Activated CD8-positive, alpha-beta memory T cell treated with anti-CD3 and anti-CD28 coated beads, Interleukin-2, amount 50 U/mL, for 24 hours (primary cell): ENCODE data around the gene SLC9A8.
"Not testable (repeated sequence)": the region's sequence is repeated elsewhere in the genome, so short reads cannot be mapped to it uniquely, and the experiment has no call there.

Experiments used
- DNase-seq: peaks from one replicate; pipeline ENCODE4 v3.0.0-alpha.2; 2020; ENCODE audit errors: extremely low read depth

Gene SLC9A8

DNA sequence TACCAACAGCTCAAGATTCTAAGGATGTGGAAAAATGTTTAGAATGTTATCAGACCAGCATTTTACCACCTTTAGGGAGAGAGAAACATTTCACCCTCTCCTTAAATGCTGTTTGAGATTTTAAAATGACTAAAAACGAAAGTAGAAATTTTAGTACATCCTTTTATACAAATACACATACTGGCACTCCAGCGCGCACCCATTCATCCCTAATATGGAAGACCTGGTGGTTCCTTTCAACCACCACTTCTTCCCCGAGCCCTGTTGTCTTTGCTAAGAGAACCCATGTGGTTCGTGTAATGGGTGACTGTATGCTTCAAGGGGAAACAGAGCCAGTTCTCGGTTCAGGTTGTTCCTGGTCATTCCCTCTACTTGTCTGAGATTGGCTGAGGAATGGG, 81.4 kb downstream of the SLC9A8 start:
- DNase-seq: no peak

DNA sequence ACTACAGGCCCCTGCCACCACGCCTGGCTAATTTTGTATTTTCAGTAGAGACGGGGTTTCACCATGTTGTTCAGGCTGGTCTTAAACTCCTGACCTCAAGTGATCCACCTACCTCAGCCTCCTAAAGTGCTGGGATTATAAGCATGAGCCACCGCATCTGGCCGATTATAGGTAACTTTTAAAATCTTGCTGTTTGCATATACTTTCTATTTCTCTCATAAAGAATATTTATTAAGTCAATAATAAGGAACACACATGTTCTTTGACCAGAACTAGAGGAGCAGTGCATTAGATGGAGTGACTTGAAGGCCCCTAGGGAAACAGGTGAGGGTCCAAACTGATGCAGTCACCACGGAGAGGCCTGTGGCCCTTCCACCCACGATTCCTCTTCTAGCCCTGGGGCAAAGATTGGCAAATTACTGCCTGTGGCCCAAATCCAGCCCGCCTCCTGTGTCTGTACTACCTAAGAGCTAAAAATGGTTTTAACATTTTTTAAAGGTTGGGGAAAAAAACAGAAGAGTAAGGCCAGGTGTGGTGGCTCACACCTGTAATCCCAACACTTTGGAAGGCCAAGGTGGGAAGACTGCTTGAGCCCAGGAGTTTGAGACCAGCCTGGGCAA, 83.0 kb downstream of the SLC9A8 start:
- DNase-seq: not testable (repeated sequence)

DNA sequence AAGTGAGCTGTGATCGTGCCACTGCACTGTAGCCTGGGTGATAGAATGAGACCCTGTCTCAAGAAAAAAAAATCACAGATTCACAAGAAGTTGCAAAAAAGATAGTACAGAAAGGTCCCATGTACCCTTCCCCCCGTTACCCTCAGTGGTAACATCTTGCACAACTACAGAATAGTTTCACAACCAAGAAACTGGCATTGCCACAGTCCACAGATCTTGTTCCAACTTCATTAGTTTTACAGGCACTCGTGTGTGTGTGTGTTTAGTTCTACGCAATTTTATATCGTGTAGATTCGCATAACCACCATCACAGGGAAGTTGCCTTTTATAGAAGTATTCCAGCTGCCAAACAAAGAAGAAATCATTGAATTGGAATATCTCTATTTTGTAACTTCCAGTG, 83.6 kb downstream of the SLC9A8 start:
- no peak for DNase-seq

DNA sequence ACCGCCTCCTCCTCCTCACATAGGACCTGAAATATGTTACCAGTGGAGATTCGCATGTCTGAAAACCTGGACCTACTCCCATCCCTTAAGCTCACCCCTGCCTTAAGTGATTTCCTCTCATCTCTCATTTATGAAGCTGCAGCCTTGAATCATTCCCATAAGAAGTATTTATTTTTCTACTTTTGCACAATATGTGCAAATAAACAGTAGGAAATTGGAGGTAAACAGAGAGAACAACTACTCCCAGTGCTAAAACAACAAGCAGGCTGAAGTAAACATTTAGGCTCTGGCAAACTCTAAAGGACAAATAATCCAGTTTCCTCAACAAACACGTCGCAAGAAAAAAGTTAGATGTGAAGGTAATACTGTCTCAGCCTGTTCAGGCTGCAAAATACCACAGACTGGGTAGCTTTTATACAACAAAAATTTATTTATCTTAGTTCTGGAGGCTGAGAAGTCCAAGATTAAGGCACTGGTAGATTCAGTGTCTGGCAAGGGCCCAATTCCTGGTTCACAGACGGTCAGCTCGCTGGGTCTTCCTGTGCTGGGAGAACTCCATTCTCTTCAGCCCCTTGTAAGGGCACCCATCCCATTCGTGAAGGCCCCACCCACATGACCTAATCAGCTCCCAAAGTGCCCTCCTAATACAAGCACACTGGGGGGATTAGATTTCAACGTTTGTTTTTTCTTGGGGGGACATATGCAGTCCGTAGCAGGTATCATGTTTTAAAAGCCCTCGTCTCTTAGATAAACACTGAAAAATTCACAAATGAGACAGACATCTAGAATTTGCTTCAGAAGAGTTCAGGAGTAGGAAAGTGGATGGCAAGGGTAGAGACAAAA, 87.1 kb downstream of the SLC9A8 start:
- no peak for DNase-seq

DNA sequence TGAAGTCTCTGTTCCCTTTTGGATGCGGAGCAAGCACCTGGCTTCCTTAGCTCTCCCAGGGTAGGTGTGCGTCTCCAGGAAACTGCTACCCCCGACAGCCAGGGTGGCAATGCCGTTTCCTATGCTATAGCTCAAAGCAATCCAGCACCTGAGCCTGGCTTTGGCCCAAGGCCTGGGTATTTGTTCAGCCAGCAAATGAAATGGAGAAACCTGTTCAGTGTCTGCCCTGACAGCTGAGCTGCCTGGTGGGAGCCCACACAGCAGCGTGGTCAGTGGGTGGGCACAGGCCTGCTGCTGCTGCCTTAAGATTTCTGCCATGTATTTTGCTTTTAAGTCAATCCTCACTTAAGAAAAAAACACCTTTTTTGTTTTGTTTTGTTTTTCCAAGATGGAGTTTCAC, 89.0 kb downstream of the SLC9A8 start:
- no peak for DNase-seq

DNA sequence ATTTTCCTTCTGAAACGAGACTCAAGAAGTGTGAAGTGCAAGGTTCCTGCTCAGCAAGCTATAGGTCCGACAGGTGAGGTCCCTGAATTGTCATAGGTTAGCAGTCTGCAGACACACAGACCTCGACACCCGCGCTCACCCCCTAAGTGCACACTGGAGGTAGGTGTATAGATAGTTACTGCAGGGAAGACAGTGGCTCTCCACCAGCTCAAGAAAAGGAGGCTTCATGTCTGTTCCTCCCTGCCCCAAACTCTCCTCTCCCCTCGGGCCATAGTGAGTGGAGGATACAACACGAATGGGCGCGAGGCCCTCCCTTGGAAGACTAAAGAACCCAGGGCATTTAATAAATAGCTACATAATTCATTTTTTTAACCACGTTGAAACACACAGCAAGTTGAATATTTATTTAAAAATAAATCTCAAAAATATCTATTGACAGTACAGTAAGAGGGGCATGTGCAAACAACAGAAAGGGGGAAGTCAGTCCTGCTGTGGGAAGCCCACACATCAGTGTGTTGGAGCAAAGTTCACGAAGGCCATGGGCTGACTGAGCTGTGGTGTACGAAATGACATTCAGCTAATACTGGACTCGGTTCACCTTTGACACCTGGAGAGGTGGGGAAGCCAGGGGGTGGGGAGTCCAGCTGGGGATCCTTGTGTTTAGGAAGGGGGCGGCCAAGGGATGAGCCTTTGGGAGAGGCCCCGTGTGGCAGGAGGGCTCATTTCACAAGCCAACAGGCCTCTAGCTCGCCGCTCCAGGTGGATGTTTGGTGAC, 92.0 kb downstream of the SLC9A8 start:
- DNase-seq: no peak

DNA sequence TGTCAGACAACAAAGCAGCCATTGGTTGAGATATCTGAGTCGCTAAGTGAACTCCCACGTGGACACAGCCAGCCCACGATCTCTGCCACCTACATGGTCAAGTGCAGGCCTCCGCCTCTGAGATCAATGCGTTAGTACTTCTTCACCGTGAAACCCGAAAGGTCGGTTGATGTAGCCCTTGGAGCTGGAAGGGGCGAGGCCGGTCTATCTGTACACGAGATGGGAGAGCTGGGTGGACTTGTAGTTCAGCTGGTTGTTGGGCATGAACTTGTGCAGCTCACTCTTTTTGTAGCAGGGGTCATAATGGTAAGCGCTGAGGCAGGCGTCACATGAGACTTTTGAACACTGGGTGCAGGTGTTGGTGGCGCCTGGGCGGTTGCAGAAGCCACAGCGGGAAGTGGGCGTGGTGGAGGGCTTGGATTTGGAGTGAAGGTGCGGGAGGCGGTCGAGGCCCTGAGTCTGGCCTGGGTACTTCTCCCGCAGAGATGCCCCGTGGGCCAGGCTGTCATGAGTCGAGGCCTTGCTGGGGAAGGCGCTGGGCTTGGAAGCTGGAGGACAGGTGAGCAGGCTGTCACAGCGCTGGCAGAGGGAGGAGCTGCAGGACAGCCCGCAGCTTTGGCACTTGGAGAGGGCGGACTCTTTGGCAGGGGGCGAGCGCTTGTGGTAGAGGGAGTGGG, 92.9 kb downstream of the SLC9A8 start:
- DNase-seq: no peak

DNA sequence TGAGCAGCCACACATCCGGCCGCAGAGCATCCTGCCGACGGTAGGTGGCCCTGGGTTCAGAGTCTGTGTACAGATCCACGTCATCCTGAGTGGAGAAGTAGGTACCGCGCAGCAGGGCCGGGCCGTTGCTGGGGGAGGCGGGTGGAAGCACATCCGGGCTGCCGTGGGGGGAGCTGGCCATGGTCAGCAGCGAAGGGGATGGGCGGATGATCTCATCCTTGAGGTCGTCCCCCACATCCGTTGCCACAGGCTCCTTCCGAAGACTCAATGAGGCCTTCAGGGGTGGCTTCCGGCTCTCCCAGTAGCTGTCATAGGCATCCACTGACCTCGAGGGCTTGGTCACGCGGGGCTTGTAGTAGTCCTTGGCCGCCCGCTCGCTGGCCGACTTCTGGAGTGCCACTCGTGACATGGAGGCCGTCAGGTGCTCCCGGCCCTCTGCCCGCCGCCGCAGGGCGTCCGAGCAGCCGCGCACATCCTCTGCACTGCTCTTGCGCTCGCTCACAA, 93.5 kb downstream of the SLC9A8 start:
- no peak for DNase-seq

DNA sequence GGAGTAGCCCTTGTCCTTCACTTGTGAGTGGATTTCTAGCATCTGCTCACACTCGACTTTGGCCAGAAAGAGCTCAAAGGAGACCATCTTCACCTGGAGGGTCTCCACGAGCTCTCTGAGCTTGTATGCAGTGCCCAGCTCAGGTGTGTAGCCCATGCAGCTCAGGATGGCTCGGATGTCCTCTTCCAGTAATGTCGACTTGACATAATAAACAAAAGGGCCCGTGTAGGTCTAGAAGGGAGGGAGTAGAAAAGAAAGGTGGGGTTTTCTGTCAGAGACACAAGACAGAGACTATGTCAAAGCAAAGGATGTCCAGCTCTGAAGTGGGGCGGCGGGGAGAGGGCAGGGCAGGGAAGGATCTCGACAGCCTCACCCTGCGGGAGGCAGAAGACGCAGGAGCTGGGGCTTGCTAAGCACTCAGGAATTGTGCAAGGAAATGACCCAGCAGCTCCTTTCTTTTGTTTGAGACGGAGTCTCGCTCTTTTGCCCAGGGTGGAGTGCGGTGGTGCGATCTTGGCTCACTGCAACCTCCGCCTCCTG, 94.1 kb downstream of the SLC9A8 start:
- DNase-seq: no peak

DNA sequence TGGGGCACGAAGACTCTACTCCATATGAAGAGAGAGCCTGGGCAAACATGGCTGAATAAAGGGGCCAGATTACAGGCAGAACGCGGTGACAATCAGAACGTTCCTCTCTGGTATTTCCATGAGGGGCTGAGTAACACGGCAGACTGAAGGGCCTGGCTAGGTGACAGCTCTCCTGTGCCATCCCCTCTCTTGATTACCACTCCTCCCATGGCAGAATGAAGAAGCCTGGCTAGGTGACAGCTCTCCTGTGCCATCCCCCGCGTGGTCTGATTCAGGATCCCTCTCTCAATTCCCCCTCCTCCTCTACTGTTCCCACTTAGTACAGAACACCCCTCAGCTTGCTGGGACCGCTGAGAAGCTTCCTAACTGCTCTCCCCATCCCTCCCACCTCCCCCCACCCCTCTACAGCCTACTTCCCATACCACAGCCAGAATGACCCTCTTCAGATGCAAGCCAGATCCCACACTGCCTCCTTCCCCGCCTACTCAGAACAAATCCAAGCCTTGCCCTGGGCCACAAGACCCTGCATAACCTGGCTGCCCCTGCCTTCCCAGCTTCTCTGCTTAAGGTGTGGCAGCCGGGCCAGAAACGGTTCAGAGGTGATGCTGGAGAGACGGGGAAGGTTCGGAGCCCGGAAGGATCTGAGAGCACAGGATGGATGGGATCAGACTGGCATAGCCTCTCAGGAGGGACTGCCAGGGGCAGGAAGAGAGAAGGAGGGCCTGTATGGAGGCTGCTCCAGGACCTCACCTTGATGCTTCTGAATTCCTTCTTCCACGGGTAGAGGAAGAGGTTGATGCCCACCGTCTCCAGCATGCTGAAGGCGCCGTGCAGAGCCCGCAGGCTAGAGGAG, 95.0 kb downstream of the SLC9A8 start:
- DNase-seq: no peak

DNA sequence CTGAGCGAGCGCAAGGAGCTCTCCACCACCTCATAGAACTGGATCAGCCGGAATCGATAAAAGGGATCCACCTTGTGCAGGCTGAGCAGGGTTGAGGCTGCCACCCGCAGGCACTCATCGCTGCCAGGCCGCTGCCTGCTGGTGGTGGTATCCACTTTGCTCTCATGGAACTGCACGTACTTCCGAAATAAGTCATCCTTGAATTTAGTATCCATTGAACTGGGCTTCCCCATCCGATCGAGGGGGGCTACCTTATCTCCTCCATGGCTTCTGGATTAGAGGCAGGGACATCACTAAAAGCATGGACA, 95.6 kb downstream of the SLC9A8 start:
- no peak for DNase-seq

DNA sequence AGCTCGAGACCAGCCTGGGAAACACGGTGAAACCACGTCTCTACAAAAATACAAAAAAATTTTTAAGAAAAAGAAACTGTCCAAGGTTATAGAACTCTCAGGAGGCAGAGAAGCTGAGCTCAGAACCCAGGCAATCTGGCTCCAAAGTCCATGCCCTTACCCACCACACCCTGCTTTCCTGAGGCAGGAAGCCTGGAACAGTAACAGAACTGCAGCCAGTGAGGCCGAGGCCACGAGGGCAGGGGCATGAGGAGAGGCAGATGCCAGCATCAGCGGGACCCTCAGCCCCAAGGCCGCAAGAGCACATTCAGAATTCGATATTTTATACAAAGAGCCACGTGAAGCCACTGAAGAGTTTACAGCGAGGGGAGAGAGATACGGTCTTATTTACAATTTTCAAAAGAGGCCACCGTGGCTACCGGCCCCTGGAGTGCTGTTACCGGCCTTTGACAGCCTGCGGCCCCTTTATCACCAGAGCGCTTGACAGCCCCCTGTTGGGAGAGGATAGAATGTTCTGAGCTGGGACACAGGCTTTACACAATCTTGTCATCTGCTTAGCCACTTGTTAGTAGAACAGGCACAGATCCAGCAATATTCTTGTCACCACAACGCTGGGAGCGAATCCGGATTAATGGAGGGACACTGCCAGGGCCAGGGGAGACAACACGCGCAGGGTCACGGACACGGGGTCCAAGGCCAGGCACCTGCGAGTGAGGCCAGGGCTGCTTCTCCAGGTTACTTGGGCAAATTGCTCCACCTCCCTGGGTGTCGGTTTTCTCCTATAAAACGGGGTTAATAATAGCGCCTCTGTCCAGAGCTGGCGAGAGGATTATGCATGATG, 97.1 kb downstream of the SLC9A8 start:
- DNase-seq: no peak

DNA sequence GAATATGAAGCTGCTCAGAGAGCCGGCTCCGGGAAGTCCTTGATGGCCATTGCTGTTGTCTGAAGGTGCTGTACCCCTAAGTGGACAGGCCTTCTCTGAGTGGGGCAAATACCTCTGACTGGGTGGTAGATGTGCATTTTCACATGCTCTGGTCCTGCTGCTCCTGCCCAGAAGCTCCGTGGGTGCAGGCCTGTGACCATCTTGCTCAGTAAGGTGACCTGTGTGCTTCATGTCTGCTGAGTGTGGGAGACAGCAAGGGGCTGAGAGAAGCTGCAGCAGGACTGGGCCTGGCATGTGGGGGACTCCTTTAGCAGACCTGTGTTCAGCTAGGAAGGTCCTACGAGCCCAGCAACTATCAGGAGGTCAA, 97.7 kb downstream of the SLC9A8 start:
- no peak for DNase-seq

DNA sequence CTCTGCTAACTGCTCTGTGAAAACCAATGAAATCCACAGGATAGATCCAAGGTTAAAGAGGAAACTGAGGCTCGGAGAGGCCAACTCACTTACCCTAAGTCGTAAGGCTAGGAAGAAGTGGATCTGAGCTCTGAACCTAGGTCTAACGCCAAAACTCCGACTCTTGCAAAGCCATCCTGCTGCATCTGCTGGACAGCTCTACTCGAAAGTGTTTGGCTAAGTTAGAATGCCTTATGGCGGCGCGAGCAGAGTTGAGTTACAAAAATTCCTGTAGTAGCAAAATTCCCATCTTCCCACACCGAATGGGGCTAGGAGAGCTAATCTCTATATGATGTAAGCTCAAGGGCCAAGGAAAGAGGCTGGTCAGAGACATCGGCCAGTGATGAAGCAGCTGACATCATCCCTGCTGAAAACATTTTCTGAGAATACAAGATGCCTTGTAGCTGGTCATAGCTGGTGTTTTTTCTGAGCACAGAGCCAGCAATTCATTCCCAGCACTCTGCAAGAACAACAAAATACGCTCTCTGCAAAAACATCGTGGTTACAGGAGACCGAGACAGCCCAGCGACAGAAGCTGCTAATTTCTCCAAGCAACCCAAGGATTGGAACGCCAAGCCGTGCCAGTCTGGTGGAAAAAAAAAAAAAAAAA, 100.9 kb downstream of the SLC9A8 start:
- DNase-seq: no peak

DNA sequence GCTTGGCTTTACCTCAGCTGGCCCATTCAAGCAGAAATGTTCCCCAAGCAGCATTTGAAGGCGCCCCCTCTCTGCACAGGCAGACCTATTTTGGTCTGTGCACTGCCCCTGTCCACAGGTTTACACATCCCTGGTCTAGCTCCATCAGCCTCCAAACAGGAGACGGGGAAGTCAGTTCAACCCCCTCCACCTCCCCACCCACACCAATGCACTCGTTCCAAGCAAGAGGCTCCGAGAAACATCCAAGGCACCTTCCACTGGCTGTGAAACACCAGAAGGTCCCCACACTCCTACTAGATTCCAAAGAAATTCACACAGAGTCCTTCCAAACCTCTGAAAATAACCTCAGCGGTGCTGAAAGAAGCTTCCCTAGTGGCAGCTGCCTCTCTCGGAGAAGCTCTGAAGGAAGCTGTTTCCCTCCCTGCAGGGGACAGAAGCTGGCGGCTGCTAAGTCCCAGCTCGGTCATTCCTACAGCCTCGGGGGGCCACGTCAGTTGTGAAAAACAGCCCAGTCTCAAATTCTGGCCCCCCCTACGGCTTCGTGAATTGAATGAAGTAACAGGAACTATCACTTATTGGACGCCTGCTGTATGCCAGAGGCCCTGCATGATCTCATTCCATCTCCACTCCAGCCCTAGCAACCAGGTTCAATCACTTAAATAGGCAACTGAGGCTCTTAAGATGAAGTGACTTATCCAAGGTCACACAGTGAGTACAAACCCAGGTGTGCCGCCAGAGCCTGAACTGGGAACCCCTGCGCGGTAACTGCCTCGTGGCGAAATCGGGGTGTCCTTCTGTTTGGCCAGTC, 101.9 kb downstream of the SLC9A8 start:
- DNase-seq: no peak

DNA sequence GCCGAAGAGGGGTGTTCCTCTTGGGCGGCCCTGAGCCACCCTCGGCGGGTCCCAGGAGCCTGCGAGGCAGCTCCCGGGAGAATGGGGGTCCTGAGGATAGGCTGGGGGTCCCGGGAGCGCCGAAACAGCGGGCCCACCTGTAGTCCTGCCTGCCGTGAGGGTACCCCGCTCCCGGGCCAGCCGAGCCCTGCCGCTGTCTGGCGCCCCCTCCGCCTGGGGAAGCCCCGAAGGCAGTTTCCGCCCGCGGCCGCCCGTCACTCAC, 102.4 kb downstream of the SLC9A8 start:
- DNase-seq: no peak

DNA sequence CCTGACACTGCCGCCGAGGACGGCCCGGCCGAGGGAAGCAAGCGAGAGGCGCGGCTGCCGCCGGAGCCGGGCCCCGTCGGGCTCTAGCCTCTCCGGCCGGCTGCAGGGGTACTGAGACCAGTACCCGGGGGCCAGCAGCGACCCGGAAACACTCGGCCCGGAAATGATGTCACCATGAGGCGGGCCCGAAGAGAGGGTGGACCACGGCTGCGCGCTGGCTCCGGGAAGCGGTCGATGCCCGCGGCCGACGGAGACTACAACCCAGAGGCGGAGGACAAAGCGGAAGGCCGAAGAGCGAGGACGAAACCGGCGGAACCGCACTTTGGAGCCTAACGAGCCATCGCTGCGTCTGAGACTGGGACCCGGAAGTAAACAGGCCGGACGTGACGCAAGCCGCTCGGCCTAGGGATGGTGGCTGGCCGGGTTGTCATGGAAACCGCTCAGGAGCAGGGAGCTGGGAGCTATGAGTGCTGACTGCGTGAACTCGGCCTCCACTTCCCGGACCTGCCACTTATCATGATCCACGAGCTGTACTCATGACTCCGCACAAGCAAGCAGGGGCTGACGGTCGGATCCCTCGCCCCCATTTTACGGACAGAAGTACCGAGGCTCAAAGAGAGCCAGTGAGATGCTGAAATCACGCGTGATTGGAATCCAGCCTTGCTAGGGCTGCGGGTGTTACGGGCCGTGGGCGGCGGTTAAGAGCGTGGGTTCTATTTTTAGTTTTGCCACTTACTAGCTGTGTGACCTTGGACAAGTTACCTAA, 102.9 kb downstream of the SLC9A8 start, which contains the start of gene SPATA2:
TSS of gene SPATA2 (minus strand) at position 150 of the 766 bp plus-strand sequence. CDS start 7,039 bp downstream, outside the sequence.
- peak; percentile 88 for DNase-seq
